Activated effector memory CD4-positive, alpha-beta T cell treated with Interleukin-2 at 50 U/mL for 16 hours (primary cell): ENCODE results near the gene ARHGDIB.

Experiments
- DNase-seq: peaks from one replicate; pipeline ENCODE4 v3.0.0-alpha.2; 2020

Gene ARHGDIB

GRCh38 chr12:14982562-14982961 is 21.2 kb upstream of the ARHGDIB start:
- DNase-seq: no peak

- DNase-seq: no peak
Measured at GRCh38 chr12:14981049-14981448, 19.6 kb upstream of the ARHGDIB start.

DNA sequence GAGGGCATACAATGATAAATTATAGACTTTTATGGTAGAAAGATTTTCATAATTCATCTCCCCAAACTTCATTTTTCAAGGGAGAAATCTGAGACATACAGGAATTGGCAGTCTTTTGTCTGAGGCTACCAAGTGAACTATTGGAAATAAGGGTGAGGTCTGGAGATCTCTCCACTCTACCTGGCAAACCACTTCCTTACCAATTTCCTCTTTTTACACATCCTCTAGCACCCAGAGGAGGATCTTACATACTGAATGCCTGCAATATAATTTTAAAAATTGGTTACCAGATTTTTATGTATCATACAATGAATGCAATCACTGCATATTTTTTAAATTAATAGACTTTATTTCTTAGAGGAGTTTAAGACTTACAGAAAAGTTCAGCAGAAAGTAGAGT is 18.1 kb upstream of the ARHGDIB start:
- DNase-seq: no peak

- DNase-seq: no peak
Measured at GRCh38 chr12:14976658-14977057, 15.3 kb upstream of the ARHGDIB start.

DNA sequence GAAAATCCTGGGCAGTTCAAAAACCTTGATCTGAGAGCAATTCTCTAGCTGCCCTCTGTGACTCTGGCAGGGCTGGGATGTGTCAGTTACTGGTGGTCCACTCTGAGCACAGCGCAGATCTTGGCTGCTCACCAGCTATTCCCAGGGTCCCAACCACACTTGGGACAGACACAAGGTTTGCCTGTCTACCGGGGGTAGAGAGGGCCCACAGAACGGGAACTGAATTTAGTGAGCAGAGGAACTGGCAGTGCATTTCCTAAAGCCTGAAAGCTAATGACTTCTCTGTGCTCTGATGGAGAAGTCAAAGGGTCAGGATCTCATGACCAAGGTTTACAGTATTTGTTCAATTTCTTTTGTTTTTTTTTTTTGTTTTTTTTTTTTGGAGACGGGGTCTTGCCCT is 14.1 kb upstream of the ARHGDIB start:
- no peak for DNase-seq

DNA sequence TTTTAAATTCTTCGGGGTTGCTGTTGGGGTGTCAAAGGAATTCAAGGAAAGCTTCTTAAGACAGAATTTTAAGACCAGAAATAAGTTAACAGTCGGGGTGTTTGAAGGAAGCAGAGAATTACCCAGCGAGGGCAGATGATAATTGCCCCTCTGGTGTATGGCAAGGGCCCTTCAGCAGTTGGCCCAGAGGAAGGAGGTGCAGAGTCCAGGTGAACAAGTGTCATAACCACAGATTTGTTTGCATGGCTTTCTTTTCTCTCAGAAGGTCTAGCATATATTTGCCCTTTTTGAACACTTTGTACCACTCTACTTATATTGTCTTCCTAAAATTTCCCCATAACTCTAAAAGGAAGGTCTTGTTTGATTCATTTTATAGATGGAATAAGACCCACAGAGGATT is 13.2 kb upstream of the ARHGDIB start:
- no peak for DNase-seq

DNA sequence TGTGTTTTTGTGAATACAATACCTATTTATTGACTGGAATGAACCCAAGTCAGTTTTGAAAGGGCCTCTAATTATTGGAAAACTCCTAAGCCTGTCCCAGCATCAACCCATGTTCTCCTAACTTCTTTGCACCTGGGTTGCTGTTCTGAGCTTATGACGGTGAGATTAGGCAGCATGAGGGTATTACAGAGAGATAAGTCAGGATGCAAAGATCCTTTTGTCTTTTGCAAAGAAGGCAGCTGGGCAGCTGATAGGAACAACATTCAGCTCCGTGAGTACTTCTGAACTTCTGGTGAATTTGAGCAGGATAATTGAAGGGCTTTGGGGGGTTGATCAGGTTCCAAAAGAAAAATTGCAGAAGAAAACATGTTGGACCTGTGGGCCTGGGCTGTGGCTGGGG is 11.4 kb upstream of the ARHGDIB start, which contains the start of gene PDE6H:
Gene PDE6H, plus strand, starts transcription at position 227 of the 400 bp plus-strand sequence. CDS start 4,971 bp downstream, outside the sequence.
- DNase-seq: no peak

DNA sequence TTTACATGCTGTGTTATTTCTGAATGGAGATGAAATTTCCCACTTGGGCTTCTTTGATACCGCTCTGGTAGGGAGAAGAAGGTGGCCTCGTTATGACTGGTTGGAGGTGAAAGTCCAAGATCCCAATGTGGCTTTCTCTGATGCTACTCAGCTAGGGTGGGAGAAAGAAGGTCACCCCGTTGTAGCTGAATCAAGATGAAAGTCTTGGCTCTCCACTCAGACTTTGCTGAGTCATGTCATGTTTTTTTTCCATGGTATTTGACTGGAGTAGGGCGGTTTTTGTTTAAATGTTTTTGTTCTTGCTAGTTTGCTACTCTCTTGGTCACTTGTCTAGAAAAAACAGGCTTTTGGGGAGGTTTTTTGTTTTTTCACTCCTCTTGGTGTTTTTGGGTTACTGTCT is 9.1 kb upstream of the ARHGDIB start:
- DNase-seq: no peak

GRCh38 chr12:14968478-14968877 is 7.1 kb upstream of the ARHGDIB start:
- DNase-seq: no peak

GRCh38 chr12:14965221-14965620 is 3.8 kb upstream of the ARHGDIB start:
- DNase-seq: no peak

GRCh38 chr12:14964406-14964805 is 3.0 kb upstream of the ARHGDIB start:
- no peak for DNase-seq

GRCh38 chr12:14963520-14963919 is 2.1 kb upstream of the ARHGDIB start:
- DNase-seq: no peak

DNA sequence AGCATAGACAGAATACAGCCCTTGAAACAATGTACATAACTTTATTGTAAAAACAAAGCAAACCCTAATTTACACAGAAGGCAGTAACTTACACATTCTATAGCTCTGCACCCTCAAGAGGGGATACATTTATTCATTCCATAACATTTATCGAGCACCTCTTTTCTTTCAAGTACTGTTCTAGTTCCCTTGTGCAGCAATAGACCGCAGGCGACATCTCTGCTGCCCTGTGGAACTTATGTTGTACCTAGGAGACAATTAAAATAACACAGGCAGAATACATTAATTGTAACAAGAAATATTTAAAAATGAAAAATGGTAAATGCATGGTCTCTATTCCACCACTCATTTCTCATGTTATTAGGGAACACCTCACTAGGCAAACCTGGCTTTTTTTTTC is 1.4 kb upstream of the ARHGDIB start:
- no peak for DNase-seq

DNA sequence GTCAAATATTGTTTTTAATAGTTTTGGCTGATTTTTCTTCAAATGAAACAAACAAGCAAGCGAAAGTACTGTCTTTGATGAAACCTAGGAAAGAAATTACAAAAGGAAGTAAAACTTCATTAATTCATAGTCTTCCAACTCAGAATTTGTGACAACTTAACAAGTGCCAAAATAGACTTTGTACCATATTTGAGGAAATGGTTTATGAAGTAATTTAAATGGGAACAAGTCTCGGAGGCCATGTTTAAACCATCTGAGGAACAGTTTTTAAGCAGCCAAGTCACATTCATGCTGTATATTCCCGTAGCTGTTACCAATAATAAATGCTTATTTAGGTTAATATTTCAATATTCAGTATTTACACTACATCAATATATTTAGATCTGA is 745 bp upstream of the ARHGDIB start:
- DNase-seq: no peak

DNA sequence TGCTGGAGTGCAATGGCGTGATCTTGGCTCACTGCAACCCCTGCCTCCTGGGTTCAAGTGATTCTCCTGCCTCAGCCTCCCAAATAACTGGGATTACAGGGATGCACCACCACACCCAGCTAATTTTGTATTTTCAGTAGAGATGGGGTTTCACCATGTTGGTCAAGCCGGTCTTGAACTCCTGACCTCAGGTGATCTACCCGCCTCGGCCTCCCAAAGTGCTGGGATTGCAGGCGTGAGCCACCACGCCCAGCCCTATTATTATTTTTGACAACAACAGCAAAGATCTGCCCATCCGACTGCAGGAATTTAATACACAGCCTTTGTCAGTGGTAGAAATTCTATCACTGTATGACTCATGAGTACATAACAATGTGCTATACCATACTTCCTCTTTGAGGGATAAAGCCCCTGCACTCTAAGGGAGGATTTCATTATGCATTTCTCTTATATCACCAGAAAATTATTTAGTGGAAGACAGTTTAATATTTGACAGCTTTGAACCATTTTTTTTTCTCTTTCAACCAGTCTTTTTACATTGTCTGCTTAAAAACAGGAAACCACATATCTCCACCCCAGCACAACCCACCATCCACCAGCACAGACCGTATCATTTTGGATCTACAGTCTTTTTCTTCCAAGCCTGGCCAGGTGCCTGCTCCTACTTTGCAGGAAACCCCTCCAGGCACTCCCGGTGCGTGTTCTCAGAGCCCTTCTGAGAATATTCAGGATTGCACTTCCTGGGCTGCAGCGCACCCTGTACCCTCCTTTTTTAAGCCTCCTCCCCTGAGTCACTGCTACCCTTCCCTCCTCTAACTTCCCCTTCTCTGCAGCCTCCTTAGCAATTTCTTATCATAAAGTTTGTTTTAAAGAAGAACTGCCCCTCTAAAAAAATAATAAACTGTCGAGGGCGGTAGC is 594 bp downstream of the ARHGDIB start:
- peak; percentile 49 for DNase-seq

DNA sequence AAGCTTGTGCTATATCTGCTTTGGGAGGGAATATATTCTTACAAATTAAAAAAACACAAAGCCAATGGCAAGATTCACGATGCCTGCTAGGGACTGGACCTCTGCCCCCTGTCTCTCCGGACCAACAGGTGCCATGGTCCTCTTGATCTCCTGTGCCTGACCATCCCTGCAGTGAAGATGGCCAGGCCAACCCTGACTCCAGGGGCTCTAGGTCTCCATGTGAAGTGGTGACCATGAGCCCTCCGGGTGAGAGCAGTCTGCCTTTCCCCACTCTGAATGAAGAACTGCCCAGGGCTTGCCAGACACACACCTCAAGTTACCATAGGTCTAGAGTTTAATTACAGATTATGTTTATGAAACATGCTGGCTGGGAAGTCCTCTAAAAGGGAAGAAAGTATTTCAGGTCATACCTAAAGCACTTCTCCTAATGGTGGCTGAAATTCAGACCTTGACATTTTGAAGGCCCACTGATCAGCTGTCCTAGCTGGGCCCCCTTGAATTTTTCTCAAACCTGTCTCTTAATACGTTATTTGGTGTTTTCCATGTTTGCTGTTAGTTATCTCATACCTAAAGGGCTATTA is 1.4 kb downstream of the ARHGDIB start:
- DNase-seq: no peak

- no peak for DNase-seq
Measured at GRCh38 chr12:14959463-14959862, 1.9 kb downstream of the ARHGDIB start.

DNA sequence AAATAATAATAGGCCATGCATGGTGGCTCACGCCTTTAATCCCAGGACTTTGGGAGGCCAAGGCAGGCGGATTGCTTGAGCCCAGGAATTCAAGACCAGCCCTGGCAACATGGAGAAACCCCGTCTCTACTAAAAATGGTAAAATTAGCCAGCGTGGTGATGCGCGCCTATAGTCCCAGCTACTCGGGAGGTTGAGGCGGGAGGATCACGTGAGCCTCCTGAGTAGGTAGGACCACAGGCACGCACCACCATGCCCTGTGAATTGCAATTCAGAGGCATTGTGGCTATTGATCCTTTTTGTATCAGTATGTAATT is 2.3 kb downstream of the ARHGDIB start:
- no peak for DNase-seq

DNA sequence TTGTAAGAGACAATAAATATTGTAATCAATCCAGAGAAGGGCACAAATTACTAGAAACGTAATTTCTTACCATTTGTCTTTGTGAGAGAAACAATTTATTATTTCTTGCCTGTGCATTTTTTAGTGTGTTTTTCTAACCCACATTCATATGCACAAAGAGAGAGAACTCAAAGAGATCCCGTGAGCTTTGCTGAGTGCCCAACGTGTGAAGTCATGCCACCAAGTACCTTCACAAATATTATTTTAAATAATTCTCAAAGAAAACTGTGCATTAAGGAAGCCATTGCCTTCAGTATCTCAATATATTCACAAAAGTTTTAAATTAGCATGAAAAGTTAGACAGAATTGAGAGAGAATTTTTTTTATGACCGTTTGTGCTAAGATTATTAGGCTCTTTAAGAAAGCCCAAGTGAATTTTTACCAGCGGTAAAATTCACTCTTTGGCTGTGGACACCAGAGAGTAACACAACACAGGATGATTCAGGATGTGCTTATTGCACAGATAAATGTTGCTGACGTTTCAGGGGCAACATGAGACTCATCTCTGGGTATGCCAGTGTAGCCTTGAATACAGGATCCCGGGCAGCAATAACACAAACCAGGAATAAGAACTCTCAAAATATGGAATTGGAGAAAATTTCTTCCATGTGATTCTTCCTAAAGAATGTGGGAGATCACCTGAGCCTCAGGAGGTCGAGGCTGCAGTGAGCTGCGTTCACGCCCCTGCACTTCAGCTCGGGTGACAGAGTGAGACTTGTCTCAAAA is 2.9 kb downstream of the ARHGDIB start:
- DNase-seq: no peak

DNA sequence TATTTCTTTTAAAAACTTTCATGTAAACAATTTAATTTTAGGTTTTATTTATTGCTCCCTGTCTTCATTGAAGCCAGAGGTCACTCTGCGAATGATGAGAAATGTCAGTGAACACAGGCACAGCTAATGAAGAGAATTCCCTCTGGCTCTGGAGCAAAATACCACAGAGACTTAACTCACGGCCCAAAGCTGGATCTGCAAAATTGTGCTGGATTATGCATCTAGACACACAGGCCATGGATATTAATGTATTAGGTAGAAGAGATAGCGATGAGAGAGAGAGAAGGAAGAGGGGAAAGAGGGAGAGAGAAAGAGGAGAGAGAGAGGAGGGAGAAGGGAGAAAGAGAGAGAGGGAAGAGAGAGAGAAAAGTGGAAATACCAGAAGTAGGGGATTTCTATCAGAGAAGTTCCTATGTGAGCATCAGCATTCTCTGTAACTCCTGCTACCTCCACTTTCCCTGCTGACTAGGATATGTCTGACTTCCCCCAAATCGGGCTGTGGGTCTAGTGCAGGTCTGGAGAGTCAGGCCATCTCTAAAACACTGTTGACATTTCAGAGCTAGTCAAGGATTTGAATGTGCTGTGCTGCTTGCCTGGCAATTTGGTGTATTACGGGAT is 3.7 kb downstream of the ARHGDIB start:
- DNase-seq: no peak

GRCh38 chr12:14956905-14957304 is 4.5 kb downstream of the ARHGDIB start:
- no peak for DNase-seq

DNA sequence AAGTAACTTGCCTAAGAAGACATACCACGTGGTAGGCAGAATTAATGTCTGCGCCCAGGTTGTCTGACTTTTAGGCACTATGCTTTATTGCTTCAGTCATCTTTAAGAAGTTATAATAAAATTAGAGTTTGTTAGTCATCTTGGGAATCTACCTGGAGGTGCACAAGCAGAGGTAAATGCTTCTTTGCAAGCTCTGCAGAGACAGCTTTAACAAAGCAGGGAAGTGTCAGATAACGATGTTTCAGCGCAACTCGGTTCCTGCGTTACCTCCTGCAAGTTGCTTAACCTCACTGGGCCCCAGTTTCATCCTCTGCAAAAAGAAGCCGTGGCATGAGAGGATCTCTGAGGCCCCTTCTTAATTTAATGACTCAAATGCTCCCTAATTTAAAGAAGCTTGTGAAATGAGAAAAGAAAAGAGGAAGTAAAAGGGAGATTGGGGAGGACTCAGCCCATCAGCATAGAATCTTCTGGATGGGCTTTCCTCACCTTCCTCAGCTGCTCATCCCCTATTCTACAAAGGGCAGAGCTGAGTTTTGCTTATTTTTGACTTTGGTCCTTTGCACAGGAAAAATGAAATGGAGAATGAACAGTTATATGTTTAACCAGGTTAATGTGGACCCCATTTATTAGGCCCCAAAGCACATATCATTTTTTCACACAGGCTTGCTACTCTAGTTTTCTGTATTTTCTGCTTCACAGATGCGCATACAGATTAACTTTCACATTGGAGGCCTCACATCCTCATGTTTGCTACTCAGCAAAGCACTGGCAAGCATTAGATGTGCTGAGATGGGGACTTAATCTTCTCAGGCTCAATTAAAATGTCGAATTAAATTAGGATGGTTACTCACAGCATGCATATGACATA is 5.1 kb downstream of the ARHGDIB start:
- no peak for DNase-seq
